Left ventricle myocardium inferior (tissue), 1 donor: ENCODE data around the gene ZNF236. TPM values are rescaled to one million over a fixed set of nuclear protein-coding genes. Genes with fewer than 3 reads are reported as not detected.

ENCODE experiments used
- DNase-seq: peaks from one replicate; pipeline ENCODE4 v3.0.0-alpha.2; 2020
- H3K27ac ChIP-seq: fragments of 200-600 bp; replicated peaks from 2 replicates; pipeline ENCODE4 v1.8.0; 2021
- H3K27me3 ChIP-seq: fragments of 200-600 bp; 2 replicates; pipeline ENCODE4 v1.8.0; 2021; ENCODE audit warnings: low read depth
- H3K36me3 ChIP-seq: fragments of 200-600 bp; 2 replicates; pipeline ENCODE4 v1.8.0; 2021
- H3K4me1 ChIP-seq: fragments of 200-600 bp; 2 replicates; pipeline ENCODE4 v1.8.0; 2021
- H3K4me3 ChIP-seq: fragments of 200-600 bp; 2 replicates; pipeline ENCODE4 v1.8.0; 2021; ENCODE audit warnings: mild to moderate bottlenecking, moderate library complexity
- H3K9me3 ChIP-seq: fragments of 200-600 bp; replicated peaks from 2 replicates; pipeline ENCODE4 v1.8.0; 2021
- intact Hi-C: fragments of 100-400 bp; cut with micrococcal nuclease; formaldehyde crosslinking; loops from one replicate; pipeline ENCODE4 v1.11.0; 2022
- total RNA-seq: library from RNA; stranded (reverse); fragmentation: NEBNext Ultra II Directional; extraction: Animal tissue kit (Norgen Biotek cat#: 25700); gene quantifications from one replicate; pipeline ENCODE4 v1.2.1, GENCODE V29; 2021
- TF ChIP-seq, protein P1 (sequence below): fragments of 200-600 bp; IDR thresholded peaks from 2 replicates; pipeline ENCODE4 v1.8.0; 2021; ENCODE audit warnings: antibody characterized with exemption, mild to moderate bottlenecking, borderline replicate concordance
- donor health status: DM: no; HTN: yes; CAD: no; lungs with severe emphysema.

ZNF236 gene
- total RNA-seq, 1 donor from 2014 or later, result 10.6 TPM

DNA sequence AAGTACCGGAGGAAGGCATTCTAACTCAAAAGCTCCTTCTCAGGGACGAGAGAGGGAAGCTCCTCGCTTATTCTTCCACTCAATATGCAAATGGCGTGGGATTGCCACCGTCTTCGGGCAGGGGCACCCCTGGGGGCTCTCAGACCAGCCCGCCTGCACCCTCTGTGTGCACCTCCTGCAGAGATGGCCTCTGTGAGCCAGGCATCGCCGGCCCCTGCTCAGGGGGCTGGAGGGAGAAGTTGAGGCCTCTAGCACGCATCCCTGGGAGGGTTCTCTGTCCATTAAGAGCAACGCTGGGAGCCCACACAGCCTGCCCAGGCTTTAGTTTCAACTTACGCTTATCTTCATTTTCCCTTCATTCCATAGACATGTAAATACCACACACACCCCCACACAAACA lies 184.9 kb downstream of the ZNF236 start:
- H3K9me3 ChIP-seq, result no peaks in the 10 kb centered on the region
- H3K4me3 ChIP-seq, result no peak overlapping the region
- peak overlapping the region; percentile 56 for H3K27ac ChIP-seq
- no peak for DNase-seq
- H3K27me3 ChIP-seq, result no peaks in the 10 kb centered on the region
- no peaks in the 10 kb centered on the region for H3K36me3 ChIP-seq
- H3K4me1 ChIP-seq, result peaks cover 29% of the 10 kb centered on the region
- intact Hi-C loops, result no loop called here
- TF ChIP-seq, protein P1, sequence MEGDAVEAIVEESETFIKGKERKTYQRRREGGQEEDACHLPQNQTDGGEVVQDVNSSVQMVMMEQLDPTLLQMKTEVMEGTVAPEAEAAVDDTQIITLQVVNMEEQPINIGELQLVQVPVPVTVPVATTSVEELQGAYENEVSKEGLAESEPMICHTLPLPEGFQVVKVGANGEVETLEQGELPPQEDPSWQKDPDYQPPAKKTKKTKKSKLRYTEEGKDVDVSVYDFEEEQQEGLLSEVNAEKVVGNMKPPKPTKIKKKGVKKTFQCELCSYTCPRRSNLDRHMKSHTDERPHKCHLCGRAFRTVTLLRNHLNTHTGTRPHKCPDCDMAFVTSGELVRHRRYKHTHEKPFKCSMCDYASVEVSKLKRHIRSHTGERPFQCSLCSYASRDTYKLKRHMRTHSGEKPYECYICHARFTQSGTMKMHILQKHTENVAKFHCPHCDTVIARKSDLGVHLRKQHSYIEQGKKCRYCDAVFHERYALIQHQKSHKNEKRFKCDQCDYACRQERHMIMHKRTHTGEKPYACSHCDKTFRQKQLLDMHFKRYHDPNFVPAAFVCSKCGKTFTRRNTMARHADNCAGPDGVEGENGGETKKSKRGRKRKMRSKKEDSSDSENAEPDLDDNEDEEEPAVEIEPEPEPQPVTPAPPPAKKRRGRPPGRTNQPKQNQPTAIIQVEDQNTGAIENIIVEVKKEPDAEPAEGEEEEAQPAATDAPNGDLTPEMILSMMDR, result no peak

DNA sequence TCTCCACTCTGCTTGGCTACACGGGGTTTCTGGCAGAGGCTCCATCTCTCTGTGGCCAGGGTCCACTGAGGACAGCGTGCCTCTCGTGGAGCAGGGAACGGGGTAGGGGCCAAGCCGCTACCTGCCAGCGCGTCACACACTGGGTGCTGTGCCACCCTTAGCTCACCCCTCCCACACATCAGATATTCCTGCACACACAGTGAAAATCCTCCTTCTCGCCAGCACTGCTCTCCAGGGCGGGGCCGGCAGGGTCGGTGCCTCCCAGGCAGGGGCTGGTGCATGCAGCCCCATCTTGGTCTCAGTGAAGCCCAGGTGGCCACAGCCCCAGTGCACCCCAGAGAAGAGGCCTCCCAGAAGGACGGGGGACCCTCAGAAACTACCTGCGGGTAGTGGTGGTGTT lies 185.6 kb downstream of the ZNF236 start:
- H3K4me3 ChIP-seq, result no peak overlapping the region
- no peaks in the 10 kb centered on the region for H3K27me3 ChIP-seq
- TF ChIP-seq, protein P1, result no peak
- no peaks in the 10 kb centered on the region for H3K9me3 ChIP-seq
- DNase-seq, result no peak
- no peaks in the 10 kb centered on the region for H3K36me3 ChIP-seq
- peaks cover 36% of the 10 kb centered on the region for H3K4me1 ChIP-seq
- intact Hi-C loops, result no loop called here
- no peak overlapping the region for H3K27ac ChIP-seq

DNA sequence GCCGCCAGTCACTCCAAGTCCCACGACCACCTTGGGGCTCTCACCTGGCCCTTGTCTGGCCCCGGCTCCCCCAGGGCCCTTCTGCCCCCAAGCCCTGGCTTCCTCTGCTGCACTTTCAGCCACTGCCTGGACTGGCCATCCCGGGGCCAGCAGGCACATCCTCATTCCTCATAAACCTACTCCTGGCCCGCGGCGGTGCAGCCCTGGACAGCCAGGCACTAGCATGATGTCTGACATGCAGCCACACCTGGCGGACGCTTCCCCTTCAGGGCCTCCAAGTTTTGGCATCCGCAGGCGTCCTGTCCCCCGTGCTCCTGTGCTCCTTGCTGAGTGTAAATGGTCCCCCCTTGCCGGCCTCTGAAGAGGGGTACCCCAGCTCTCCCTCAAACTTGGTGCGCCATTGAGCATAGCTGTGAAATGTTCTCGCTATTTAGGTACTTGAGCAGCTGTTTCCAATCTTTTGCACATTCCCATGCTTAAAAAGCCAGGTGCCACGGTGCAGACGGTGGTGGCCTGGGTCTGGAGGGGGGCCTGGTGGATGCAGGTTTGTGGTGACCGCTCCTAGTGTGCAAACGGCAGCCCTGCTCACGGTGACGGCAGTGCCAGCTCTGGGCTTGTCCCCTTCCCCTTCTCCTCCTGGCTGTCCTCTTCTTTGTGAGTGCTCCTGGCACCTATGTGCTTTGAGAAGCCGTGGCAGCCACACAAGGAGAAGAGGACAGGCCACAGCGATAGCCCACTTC lies 186.4 kb downstream of the ZNF236 start:
- Histone ChIP-seq H3K27me3 (no peaks in the 10 kb centered on the region), H3K4me3 (no peak overlapping the region), H3K9me3 (no peaks in the 10 kb centered on the region), H3K27ac (no peak overlapping the region), H3K4me1 (peaks cover 44% of the 10 kb centered on the region), H3K36me3 (no peaks in the 10 kb centered on the region)
- TF ChIP-seq, protein P1, result no peak
- no peak for DNase-seq
- intact Hi-C loops, result no loop called here

DNA sequence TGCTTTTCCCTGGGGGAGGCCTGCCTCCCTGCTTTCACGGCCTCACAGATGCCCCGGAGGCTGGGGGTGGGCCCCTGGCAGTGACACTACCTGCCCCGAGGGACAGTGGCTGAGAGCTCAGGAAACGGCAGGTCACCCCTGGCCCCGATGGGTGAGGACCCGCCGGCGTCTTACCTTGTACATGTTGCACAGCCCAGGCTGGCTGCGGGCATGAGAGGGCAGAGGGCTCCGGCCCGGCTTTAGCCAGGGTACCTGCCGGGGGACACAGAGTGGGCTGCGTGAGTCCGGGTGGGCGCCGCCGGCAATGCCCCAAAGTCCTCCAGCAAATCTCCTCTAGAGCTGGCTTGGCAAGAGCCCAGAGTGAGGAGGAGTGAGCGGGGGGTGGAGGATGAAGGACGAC lies 187.3 kb downstream of the ZNF236 start:
- Histone ChIP-seq H3K27ac (no peak overlapping the region), H3K4me1 (peaks cover 53% of the 10 kb centered on the region), H3K9me3 (no peaks in the 10 kb centered on the region), H3K4me3 (no peak overlapping the region), H3K36me3 (no peaks in the 10 kb centered on the region), H3K27me3 (no peaks in the 10 kb centered on the region)
- DNase-seq, result no peak
- TF ChIP-seq, protein P1, result no peak
- intact Hi-C loops, result no loop called here

DNA sequence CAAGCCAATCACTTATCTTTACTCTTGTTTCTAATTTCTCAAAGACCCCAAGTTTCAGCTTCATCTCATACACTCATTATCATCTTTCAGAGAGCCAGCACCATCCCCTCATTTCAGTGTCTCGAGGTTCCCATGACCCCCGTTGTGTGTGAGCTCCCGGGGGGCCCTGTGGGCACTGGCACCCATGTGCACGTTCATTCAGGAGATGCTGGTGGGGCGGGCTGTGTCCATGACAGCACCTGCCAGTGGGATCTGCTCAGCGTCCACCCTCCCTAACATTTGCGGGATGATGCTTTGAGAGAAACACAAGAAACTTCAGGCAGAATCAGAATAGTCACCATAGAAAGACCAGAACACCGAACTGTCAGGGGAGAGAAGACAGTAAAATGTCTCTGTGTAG lies 189.8 kb downstream of the ZNF236 start:
- Histone ChIP-seq H3K4me3 (no peak overlapping the region), H3K27me3 (no peaks in the 10 kb centered on the region), H3K27ac (no peak overlapping the region), H3K9me3 (no peaks in the 10 kb centered on the region), H3K36me3 (peaks cover 7% of the 10 kb centered on the region), H3K4me1 (peaks cover 70% of the 10 kb centered on the region)
- no peak for DNase-seq
- intact Hi-C loops, result no loop called here
- TF ChIP-seq, protein P1, result no peak
